IMR-90 (cell line): Measurements from ENCODE around the gene TFDP2. TPM values are rescaled to one million over a fixed set of nuclear protein-coding genes. Genes with fewer than 3 reads are reported as not detected.
"Not testable (repeated sequence)": the region's sequence is repeated elsewhere in the genome, so short reads cannot be mapped to it uniquely, and the experiment has no call there.

ENCODE experiments used
- ATAC-seq: fragments of 200-7000 bp; cut with Tn5 transposase; 2 replicates; pipeline ENCODE4 v1.9.1; 2020; ENCODE audit warnings: low read depth, mild to moderate bottlenecking, moderate library complexity
- BruUV-seq: library from RNA; stranded (reverse); fragments of 400-500 nt; replicated peaks from 2 replicates; lab custom pipeline; 2021; lab: Mats Ljungman, UMichigan
- CTCF ChIA-PET: fragments of 300-600 bp; formaldehyde crosslinking; extraction: SDS; loops from one replicate; lab custom pipeline; 2021; ENCODE audit warnings: antibody characterized with exemption; lab: Yijun Ruan, JAX
- POLR2A ChIA-PET: fragments of 300-600 bp; sonication (Branson Sonifier 250); formaldehyde crosslinking; loops from one replicate; lab custom pipeline; 2022; ENCODE audit warnings: antibody characterized with exemption; ENCODE audit not compliant: unreplicated experiment; lab: Charles Lee
- DNase-seq: peaks from one replicate; pipeline ENCODE4 v3.0.0; 2013
- H2AFZ ChIP-seq: replicated peaks from 2 replicates; pipeline ENCODE3; 2013; ENCODE audit warnings: low read length, mild to moderate bottlenecking; ENCODE audit not compliant: poor library complexity
- H2AK5ac ChIP-seq: 2 replicates; pipeline ENCODE4 v1.6.1; 2013; ENCODE audit warnings: low read depth, low read length, inconsistent platforms
- H2AK9ac ChIP-seq: replicated peaks from 2 replicates; pipeline ENCODE3; 2013; ENCODE audit warnings: mild to moderate bottlenecking, low read depth, low read length, moderate library complexity; ENCODE audit not compliant: poor library complexity
- H2BK120ac ChIP-seq: 2 replicates; pipeline ENCODE4 v1.6.1; 2013; ENCODE audit warnings: low read depth, low read length, inconsistent platforms
- H2BK15ac ChIP-seq: 3 replicates; pipeline ENCODE4 v1.6.1; 2013; ENCODE audit warnings: low read depth, low read length, inconsistent platforms
- H2BK20ac ChIP-seq: 2 replicates; pipeline ENCODE4 v1.6.1; 2013; ENCODE audit warnings: low read depth, mild to moderate bottlenecking, inconsistent platforms, low read length, moderate library complexity
- H2BK5ac ChIP-seq: 2 replicates; pipeline ENCODE4 v1.6.1; 2013; ENCODE audit warnings: mild to moderate bottlenecking, low read depth, low read length, inconsistent platforms; ENCODE audit not compliant: poor library complexity, severe bottlenecking
- H3K14ac ChIP-seq: replicated peaks from 2 replicates; pipeline ENCODE4 v1.6.1; 2013; ENCODE audit warnings: low read depth, low read length, inconsistent platforms
- H3K18ac ChIP-seq: 2 replicates; pipeline ENCODE4 v1.6.1; 2013; ENCODE audit warnings: low read depth, low read length, control low read depth
- H3K23ac ChIP-seq: 2 replicates; pipeline ENCODE4 v1.6.1; 2013; ENCODE audit warnings: low read depth, low read length, inconsistent platforms
- H3K27ac ChIP-seq: 2 replicates; pipeline ENCODE4 v1.5.1; 2013; ENCODE audit warnings: mild to moderate bottlenecking, control low read depth, low read length; ENCODE audit not compliant: insufficient read depth
- H3K27me3 ChIP-seq: 2 replicates; pipeline ENCODE4 v1.6.1; 2013; ENCODE audit warnings: low read length; ENCODE audit not compliant: control insufficient read depth, insufficient read depth
- H3K36me3 ChIP-seq: 2 replicates; pipeline ENCODE4 v1.6.1; 2013; ENCODE audit warnings: low read length, mixed read lengths; ENCODE audit not compliant: control insufficient read depth, insufficient read depth
- H3K4ac ChIP-seq: 2 replicates; pipeline ENCODE4 v1.6.1; 2013; ENCODE audit warnings: low read depth, low read length, inconsistent platforms
- H3K4me1 ChIP-seq: 2 replicates; pipeline ENCODE4 v1.6.1; 2013; ENCODE audit warnings: low read length, mixed read lengths; ENCODE audit not compliant: control insufficient read depth, insufficient read depth
- H3K4me2 ChIP-seq: 2 replicates; pipeline ENCODE4 v1.6.1; 2013; ENCODE audit warnings: low read depth, mild to moderate bottlenecking, control low read depth, low read length, moderate library complexity
- H3K4me3 ChIP-seq: 2 replicates; pipeline ENCODE4 v1.5.1; 2013; ENCODE audit warnings: low read depth, mild to moderate bottlenecking, control low read depth, low read length, moderate library complexity; ENCODE audit not compliant: insufficient read depth
- H3K56ac ChIP-seq: 2 replicates; pipeline ENCODE4 v1.6.1; 2013; ENCODE audit warnings: low read length, inconsistent platforms; ENCODE audit not compliant: insufficient read depth; ENCODE audit errors: extremely low read depth
- H3K79me1 ChIP-seq, 2 experiments: 2 replicates each; pipeline ENCODE4 v1.6.1; 2013; ENCODE audit warnings: low read length in 2 of 2, inconsistent platforms in 1 of 2, low read depth in 1 of 2
- H3K9ac ChIP-seq: 2 replicates; pipeline ENCODE4 v1.6.1; 2013; ENCODE audit warnings: low read depth, low read length, control low read depth
- H3K9me1 ChIP-seq: 2 replicates; pipeline ENCODE4 v1.6.1; 2013; ENCODE audit warnings: low read length, inconsistent platforms; ENCODE audit not compliant: insufficient read depth
- H3K9me3 ChIP-seq: 2 replicates; pipeline ENCODE4 v1.6.1; 2013; ENCODE audit warnings: low read length; ENCODE audit not compliant: control insufficient read depth, insufficient read depth
- H4K20me1 ChIP-seq: 2 replicates; pipeline ENCODE4 v1.6.1; 2013; ENCODE audit warnings: low read length, inconsistent platforms; ENCODE audit not compliant: insufficient read depth
- H4K5ac ChIP-seq: 2 replicates; pipeline ENCODE4 v1.6.1; 2013; ENCODE audit warnings: mild to moderate bottlenecking, low read depth, low read length, control low read depth
- H4K8ac ChIP-seq, 2 experiments: 2 replicates each; pipeline ENCODE4 v1.6.1; 2013; ENCODE audit warnings: low read depth in 2 of 2, low read length in 2 of 2, control low read depth in 1 of 2, inconsistent platforms in 1 of 2
- H4K91ac ChIP-seq: 2 replicates; pipeline ENCODE4 v1.6.1; 2013; ENCODE audit warnings: low read depth, low read length, inconsistent platforms; ENCODE audit not compliant: insufficient read depth
- WGBS, 2 experiments: methylation state at CpG; one replicate each; pipeline versions ENCODE4 v1.1.5 to v1.1.7; 2013; ENCODE audit warnings: missing lambda C conversion rate in 2 of 2; ENCODE audit not compliant: insufficient read length in 1 of 2; ENCODE audit errors: extremely low coverage in 2 of 2; 5-methylcytosine and 5-hydroxymethylcytosine counted together
- dilution Hi-C: fragments of 300-500 bp; cut with HindIII; formaldehyde crosslinking; loops from one replicate; pipeline ENCODE4 v1.14.3; 2018; ENCODE audit warnings: low sequenced_read_pairs; ENCODE audit not compliant: unreplicated experiment
- in situ Hi-C: fragments of 300-500 bp; cut with MboI; formaldehyde crosslinking; loops from 3 replicates; pipeline ENCODE4 v1.14.3; 2019; ENCODE audit warnings: low sequenced_read_pairs, inconsistent platforms, mixed read lengths
- intact Hi-C: fragments of 100-400 bp; cut with micrococcal nuclease; formaldehyde crosslinking; loops from 2 replicates; pipeline ENCODE4 v1.10.0; 2022
- polyA plus RNA-seq, 3 experiments: library from polyadenylated mRNA; depleted of rRNA; stranded (reverse); fragments of >200 nt; gene quantifications; 2 replicates each; pipeline ENCODE4 v1.2.3, GENCODE V29; 2012; ENCODE audit warnings: low replicate concordance in 1 of 3
- total RNA-seq: library from RNA; depleted of rRNA; stranded (reverse); fragments of >200 nt; gene quantifications from 2 replicates; pipeline ENCODE4 v1.2.3, GENCODE V29; 2012

The TFDP2 gene
- total and polyA plus RNA-seq, 2 of the 4 experiments (the other 2 are of a cell fraction): 10.7 to 23.7 TPM

DNA sequence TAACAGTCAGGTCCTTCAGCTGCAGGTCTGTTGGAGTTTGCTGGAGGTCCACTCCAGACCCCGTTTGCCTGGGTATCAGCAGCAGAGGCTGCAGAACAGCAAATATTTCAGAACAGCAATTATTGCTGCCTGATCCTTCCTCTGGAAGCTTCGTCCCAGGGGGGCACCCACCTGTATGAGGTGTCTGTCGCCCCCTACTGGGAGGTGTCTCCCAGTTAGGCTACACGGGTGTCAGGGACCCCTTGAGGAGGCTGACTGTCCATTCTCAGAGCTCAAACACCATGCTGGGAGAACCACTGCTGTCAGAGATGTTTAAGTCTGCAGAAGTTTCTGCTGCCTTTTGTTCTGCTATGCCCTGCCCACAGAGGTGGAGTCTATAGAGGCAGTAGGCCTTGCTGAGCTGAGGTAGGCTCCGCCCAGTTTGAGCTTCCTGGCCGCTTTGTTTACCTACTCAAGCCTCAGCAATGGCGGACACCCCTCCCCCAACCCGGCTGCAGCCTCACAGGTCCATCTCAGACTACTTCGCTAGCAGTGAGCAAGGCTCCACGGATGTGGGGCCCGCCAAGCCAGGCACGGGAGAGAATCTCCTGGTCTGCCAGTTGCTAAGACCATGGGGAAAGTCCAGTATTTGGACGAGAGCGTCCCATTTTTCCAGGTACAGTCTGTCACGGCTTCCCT, 8.6 kb downstream of the TFDP2 start:
- H3K4me2 ChIP-seq, H4K8ac ChIP-seq, in situ Hi-C loops, BruUV-seq, H3K4ac ChIP-seq, H2BK20ac ChIP-seq, CTCF ChIA-PET, H4K5ac ChIP-seq, H3K9ac ChIP-seq, H3K9me1 ChIP-seq, H3K27ac ChIP-seq, H3K9me3 ChIP-seq, H3K14ac ChIP-seq, H2AK5ac ChIP-seq, H3K56ac ChIP-seq, intact Hi-C loops, H3K4me1 ChIP-seq, H3K36me3 ChIP-seq, H2BK120ac ChIP-seq, ATAC-seq, H2AK9ac ChIP-seq, H4K91ac ChIP-seq, H3K23ac ChIP-seq, H2AFZ ChIP-seq, POLR2A ChIA-PET, H2BK15ac ChIP-seq, dilution Hi-C loops, H3K18ac ChIP-seq, H3K27me3 ChIP-seq, DNase-seq, H4K20me1 ChIP-seq, H3K4me3 ChIP-seq, H2BK5ac ChIP-seq: not testable (repeated sequence)
- 100% methylated on average over 6 of the region's 15 CpGs; no CpG with 5 or more reads in 1 of the 2 experiments for WGBS, 2 experiments
- peaks cover 0 to 11% of the 10 kb centered on the region in 2 experiments; a peak in 2 of 4 replicates for H3K79me1 ChIP-seq

DNA sequence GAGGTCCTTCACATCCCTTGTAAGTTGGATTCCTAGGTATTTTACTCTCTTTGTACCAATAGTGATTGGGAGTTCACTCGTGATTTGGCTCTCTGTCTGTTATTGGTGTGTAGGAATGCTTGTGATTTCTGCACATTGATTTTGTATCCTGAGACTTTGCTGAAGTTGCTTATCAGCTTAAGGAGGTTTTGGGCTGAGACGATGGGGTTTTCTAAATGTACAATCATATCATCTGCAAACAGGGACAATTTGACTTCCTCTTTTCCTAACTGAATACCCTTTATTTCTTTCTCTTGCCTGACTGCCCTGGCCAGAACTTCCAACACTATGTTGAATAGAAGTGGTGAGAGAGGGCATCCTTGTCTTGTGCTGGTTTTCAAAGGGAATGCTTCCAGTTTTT, 12.3 kb downstream of the TFDP2 start:
- H3K4me2 ChIP-seq, in situ Hi-C loops, H4K91ac ChIP-seq, dilution Hi-C loops, H3K9me1 ChIP-seq, H3K4me1 ChIP-seq, BruUV-seq, H2AFZ ChIP-seq, intact Hi-C loops, H4K5ac ChIP-seq, H3K56ac ChIP-seq, H2AK5ac ChIP-seq, H3K36me3 ChIP-seq, CTCF ChIA-PET, H2BK20ac ChIP-seq, H3K4me3 ChIP-seq, H3K18ac ChIP-seq, H3K79me1 ChIP-seq, POLR2A ChIA-PET, H3K27me3 ChIP-seq, H3K4ac ChIP-seq, H3K9me3 ChIP-seq, ATAC-seq, H2AK9ac ChIP-seq, H2BK120ac ChIP-seq, H3K9ac ChIP-seq, H4K20me1 ChIP-seq, H3K27ac ChIP-seq, H2BK5ac ChIP-seq, H2BK15ac ChIP-seq, H3K14ac ChIP-seq, DNase-seq, H4K8ac ChIP-seq, H3K23ac ChIP-seq: not testable (repeated sequence)
- no CpG with 5 or more reads among the region's 2 CpGs for WGBS, 2 experiments
